ENCODE results near the gene TBC1D2B. TPM values are rescaled to one million over a fixed set of nuclear protein-coding genes. Genes with fewer than 3 reads are reported as not detected.

The TBC1D2B gene
- total RNA-seq, 1 donor from 2014 or later = 62.3 TPM

DNA sequence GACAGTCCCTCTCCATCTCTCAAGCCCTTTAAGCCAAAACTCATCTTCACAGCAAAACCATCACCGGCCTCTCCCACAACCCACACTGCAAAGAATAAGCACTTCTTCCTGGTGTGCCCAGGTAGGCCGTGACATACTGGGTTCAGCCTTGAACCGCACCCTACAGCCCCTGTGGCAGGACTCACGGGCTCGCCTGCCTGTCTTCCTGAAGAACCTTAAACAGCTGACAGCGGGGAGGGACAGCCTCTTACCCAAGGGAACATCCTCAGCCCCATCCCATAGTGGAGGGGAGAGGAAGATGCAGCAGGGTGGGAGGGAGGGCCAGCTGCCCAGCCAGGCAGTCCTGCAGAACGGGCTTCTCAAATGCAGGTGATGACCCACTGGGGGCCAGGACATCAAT, 40.2 kb downstream of the TBC1D2B start:
- Mint-ChIP-seq H3K9me3 (no peaks in the 10 kb centered on the region), H3K4me3 (peak overlapping the region; percentile 25), H3K27me3 (no peaks in the 10 kb centered on the region), H3K4me1 (peaks cover 84% of the 10 kb centered on the region), H3K27ac (peak overlapping the region; percentile 90), H3K36me3 (ENCODE audit: low read depth) (peaks cover 36% of the 10 kb centered on the region)
- DNase-seq = no peak
- intact Hi-C loops (cut with micrococcal nuclease) = no loop called here

DNA sequence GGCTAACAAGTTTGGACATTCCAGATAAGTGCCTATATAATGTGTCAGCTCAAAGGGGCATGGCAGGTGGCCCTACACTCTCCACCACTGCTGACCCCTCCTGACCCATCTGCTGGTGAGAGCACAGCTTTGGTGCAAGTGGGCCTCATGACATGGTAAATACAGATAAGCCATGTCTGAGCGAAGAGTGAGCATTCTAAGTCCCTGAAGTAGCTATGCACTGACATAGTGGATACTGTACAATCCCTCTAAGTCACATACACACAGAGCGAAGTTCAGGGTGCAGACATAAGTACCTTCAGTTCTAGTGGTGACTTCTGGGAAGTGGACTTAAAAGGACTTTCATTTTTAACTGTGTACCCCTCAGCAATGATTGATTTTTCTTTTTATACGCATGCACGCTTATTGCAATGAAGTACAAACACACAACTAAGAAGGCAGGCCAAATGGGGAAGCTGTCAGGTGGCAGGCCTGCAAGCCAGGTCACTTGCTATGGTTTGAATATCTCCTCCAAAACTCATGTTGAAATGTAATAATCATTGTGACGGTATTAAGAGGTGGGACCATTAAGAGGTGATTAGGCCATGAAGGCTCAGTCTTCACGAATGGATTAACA, 41.5 kb downstream of the TBC1D2B start:
- Mint-ChIP-seq H3K9me3 (no peaks in the 10 kb centered on the region), H3K27ac (peak overlapping the region; percentile 76), H3K4me3 (peak overlapping the region; percentile 75), H3K4me1 (peaks cover 82% of the 10 kb centered on the region), H3K36me3 (ENCODE audit: low read depth) (peaks cover 35% of the 10 kb centered on the region), H3K27me3 (no peaks in the 10 kb centered on the region)
- intact Hi-C loops (cut with micrococcal nuclease) = no loop called here
- DNase-seq = no peak

DNA sequence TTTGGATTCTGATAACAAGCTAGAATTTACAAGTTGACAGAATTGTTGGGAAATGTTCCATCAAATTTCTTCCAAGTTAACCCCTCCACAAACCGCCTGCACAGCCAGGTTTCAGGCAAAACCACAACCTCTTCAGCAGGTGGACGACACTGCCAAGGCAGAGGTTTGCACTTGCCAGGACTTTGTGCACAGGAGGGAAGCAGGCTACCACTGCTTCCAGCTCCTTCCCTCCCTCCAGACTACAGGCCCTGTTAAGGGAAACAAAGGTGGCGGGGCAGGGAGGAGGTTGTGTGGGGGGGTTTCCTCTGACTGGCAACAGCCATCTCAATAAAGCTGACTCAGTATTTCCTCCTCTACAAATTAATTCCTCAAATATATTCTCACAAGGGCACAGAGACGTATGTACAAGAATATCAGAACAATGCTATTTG, 42.2 kb downstream of the TBC1D2B start:
- Mint-ChIP-seq H3K4me3 (peak overlapping the region; percentile 75), H3K9me3 (no peaks in the 10 kb centered on the region), H3K27ac (peak overlapping the region; percentile 76), H3K36me3 (ENCODE audit: low read depth) (peaks cover 40% of the 10 kb centered on the region), H3K4me1 (peaks cover 79% of the 10 kb centered on the region), H3K27me3 (no peaks in the 10 kb centered on the region)
- intact Hi-C loops (cut with micrococcal nuclease) = no loop called here
- no peak for DNase-seq

DNA sequence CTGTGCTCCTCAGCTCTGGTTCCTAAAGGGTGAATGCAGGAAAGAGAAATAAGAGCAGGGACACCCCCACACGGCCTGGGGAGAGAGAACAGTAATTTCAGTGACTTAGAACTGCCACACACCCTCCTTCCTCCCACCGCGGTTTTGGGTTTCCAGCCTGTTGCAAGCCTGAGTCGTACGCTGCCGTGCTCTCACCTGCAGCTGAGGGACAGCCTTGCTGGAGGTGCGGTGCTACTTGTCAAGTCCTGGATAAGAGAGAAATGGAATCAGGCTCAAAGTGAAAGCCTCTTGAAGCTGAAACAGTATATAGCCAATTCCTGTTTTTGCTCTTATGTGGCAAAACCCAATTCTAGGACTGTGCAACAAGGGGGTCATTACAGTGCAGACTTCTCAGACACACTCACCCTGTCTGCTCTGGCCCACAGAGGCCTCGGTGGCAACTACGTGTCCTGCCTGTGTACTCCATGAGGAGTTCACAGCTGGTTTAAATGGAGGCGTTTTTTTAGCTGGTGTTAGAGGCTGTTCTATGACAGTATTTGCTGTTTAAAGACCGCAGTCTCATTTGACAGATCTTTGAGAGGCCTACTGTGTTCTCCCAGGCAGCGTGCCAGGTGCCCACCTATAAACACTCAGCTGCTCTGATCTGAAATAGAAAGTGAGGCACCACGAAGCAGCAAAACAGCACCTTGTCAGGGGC, 42.9 kb downstream of the TBC1D2B start:
- Mint-ChIP-seq H3K4me3 (peak overlapping the region; percentile 75), H3K27me3 (no peaks in the 10 kb centered on the region), H3K4me1 (peaks cover 72% of the 10 kb centered on the region), H3K9me3 (no peaks in the 10 kb centered on the region), H3K36me3 (ENCODE audit: low read depth) (peaks cover 33% of the 10 kb centered on the region), H3K27ac (peak overlapping the region; percentile 76)
- peak; percentile 92 for DNase-seq
- intact Hi-C loops (cut with micrococcal nuclease) = loop anchor here (1.0 kb wide), 2 partner anchors 15 to 34 kb away; no protein-coding TSS in a partner anchor

DNA sequence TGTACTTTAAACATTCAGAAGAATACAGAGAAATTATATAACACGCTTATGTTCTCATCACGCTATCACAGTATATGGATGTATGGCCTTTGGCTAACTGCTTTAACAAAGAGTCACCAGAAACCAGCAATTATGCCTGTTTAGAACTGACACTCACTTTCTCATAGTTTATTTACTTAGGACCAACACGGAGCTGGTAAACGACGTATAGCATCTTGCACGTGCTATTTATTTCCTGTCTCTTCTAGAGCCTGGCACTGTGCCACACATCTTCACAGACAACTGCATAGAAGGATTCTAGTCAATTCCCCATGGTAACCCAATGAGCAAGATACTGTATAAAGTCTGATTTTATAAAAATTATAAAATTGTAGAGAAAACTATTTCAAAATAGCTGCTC, 43.6 kb downstream of the TBC1D2B start:
- peaks cover 64% of the 10 kb centered on the region for H3K4me1 Mint-ChIP-seq
- no peaks in the 10 kb centered on the region for H3K9me3 Mint-ChIP-seq
- no peak for DNase-seq
- peaks cover 28% of the 10 kb centered on the region for H3K36me3 Mint-ChIP-seq (ENCODE audit: low read depth)
- intact Hi-C loops (cut with micrococcal nuclease) = loop anchor here (1.0 kb wide), 2 partner anchors 15 to 34 kb away; no protein-coding TSS in a partner anchor
- H3K27ac Mint-ChIP-seq = peak overlapping the region; percentile 31
- H3K27me3 Mint-ChIP-seq = no peaks in the 10 kb centered on the region
- peak overlapping the region; percentile 39 for H3K4me3 Mint-ChIP-seq

DNA sequence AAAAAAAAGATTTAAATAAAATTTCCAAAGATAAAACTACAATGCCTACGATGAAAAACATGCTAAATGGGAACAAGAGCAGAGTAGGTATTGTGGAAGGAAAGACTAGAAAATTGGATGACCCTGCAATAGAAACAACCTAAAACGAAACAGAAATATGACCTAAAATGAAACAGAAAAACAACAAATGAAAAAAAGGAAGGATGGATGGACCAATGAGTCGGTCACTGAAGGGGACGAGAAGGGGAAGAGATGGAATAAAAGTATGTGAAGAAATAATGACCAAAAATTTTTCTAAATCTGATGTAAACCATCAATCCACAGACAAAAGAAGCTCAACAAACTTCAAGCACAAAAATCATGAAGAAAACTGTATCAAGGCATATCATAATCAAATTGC, 44.8 kb downstream of the TBC1D2B start:
- no peaks in the 10 kb centered on the region for H3K9me3 Mint-ChIP-seq
- no peak for DNase-seq
- H3K4me3 Mint-ChIP-seq = peak overlapping the region; percentile 2
- H3K36me3 Mint-ChIP-seq (ENCODE audit: low read depth) = peaks cover 25% of the 10 kb centered on the region
- intact Hi-C loops (cut with micrococcal nuclease) = no loop called here
- peak overlapping the region; percentile 49 for H3K27ac Mint-ChIP-seq
- peaks cover 52% of the 10 kb centered on the region for H3K4me1 Mint-ChIP-seq
- no peaks in the 10 kb centered on the region for H3K27me3 Mint-ChIP-seq

DNA sequence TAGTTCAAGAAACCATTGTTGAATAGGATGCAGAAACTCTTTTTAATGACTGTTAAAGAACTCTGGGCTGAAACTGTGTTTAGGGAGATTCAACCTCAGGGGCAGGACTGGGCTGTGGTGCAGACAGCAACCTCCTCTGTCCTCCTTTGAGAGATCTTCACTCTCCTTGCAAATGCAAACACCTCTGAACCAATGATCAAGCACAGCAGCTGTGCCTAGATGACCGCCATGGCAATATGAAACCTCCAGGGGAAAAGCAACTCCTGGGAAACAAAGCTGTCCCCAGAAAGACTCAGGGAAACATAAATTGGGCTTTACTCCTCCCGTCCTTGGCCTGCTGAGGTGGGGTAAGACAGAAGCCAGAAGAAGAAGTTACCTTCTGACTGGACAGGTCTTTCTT, 52.6 kb downstream of the TBC1D2B start:
- H3K9me3 Mint-ChIP-seq = no peaks in the 10 kb centered on the region
- no peak for DNase-seq
- intact Hi-C loops (cut with micrococcal nuclease) = no loop called here
- no peaks in the 10 kb centered on the region for H3K27me3 Mint-ChIP-seq
- H3K4me3 Mint-ChIP-seq = no peak overlapping the region
- H3K36me3 Mint-ChIP-seq (ENCODE audit: low read depth) = peaks cover 62% of the 10 kb centered on the region
- peak overlapping the region; percentile 6 for H3K27ac Mint-ChIP-seq
- peaks cover 3% of the 10 kb centered on the region for H3K4me1 Mint-ChIP-seq

DNA sequence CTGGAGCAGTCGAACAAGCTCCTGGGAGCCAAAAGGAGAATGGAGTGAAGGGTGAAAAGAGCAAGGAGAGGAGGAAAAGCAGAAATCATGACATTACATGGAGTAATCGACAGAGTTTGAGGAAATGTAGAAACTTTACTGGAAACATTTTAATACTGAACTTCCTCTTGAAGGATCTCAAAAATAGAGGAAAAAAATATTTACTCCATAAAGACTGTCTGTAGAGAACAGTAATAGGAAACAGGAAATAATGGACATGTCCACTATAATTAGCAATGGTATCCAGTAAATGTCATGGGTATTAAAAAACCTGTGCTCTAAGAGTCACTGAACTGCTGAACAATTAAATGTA, 53.0 kb downstream of the TBC1D2B start:
- Mint-ChIP-seq H3K4me3 (no peak overlapping the region), H3K36me3 (ENCODE audit: low read depth) (peaks cover 64% of the 10 kb centered on the region), H3K27me3 (no peaks in the 10 kb centered on the region), H3K27ac (no peak overlapping the region), H3K9me3 (no peaks in the 10 kb centered on the region), H3K4me1 (peaks cover 5% of the 10 kb centered on the region)
- DNase-seq = no peak
- intact Hi-C loops (cut with micrococcal nuclease) = no loop called here

DNA sequence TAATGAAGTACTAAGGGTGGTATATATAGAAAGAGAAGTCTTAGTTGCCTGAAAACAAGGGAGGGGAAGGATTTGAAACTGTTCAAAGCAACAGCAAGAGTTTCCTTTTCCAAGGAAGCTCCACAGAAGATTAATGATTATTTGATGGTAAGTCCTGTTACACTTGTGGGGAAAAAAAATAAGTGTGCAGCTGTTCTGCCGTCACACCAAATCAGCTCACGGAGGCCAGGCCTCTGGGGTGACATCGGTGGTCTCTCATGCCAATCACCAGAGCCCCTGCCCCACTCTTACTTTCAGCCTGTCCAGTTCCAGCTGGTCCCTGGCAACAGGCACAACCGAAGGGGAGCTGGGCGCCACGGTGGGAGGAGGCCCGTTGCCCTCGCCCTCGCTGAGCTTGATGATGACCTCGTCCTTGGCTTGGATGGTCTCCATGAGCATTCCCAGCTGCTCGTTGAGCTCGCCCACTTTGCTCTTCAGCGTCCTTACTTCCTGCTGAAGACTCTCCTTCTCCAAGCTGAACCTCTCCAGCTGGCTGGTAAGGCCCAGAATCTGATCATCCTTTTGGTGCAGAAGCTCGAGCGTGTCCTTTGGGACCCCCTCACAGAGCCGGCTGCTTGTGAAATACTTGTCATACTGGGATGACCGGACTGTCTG, 53.5 kb downstream of the TBC1D2B start:
- Mint-ChIP-seq H3K36me3 (ENCODE audit: low read depth) (peaks cover 64% of the 10 kb centered on the region), H3K27ac (no peak overlapping the region), H3K9me3 (no peaks in the 10 kb centered on the region), H3K27me3 (no peaks in the 10 kb centered on the region), H3K4me3 (no peak overlapping the region), H3K4me1 (peaks cover 10% of the 10 kb centered on the region)
- no peak for DNase-seq
- intact Hi-C loops (cut with micrococcal nuclease) = no loop called here

DNA sequence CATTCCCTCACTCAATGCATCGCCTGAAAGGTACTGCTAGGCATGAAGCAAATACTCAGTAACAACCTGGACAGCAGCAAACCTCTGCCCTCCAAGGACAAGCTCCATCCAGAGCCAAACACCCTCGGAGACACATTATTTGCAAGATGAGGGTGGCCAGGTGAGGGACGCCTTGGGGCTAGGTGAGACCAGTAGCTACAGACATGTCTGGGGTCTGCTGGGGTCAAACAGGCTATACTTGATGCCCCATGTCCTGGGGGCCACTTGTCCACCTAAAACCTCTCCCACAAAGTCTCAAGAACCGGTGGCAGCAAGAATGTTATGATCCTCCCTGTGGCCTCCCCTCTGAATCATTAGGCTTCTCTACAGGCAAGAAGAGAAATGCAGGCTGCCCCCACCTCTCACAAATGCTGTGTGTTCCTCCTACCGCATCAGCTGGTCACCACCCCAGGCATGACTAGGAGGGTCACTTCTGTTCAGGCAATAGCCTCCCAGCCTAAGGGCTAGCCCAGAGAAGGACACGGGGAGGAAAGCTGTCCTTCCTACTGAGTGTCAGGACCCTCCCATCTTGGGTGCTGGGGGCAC, 54.3 kb downstream of the TBC1D2B start:
- Mint-ChIP-seq H3K27ac (no peak overlapping the region), H3K27me3 (no peaks in the 10 kb centered on the region), H3K4me1 (peaks cover 15% of the 10 kb centered on the region), H3K4me3 (no peak overlapping the region), H3K36me3 (ENCODE audit: low read depth) (peaks cover 63% of the 10 kb centered on the region), H3K9me3 (no peaks in the 10 kb centered on the region)
- intact Hi-C loops (cut with micrococcal nuclease) = no loop called here
- no peak for DNase-seq

DNA sequence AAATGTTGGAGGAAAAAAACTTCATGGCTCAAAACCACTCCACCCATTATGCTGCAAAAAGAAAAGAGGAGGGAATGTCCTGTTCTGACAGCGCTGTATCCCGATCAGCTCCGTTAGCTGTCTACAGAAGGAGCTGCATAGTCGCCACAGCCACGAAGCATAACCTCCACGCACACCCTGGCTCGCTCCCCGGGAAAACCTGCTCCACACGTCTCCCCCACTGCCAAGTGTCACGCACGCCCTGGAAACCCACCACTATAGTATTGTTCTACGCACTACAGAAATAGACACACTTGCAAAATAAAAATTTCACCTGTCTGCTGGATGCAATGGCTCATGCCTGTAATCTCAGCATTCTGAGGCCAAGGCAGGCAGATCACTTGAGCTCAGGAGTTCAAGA, 55.8 kb downstream of the TBC1D2B start:
- Mint-ChIP-seq H3K27me3 (no peaks in the 10 kb centered on the region), H3K4me3 (no peak overlapping the region), H3K36me3 (ENCODE audit: low read depth) (peaks cover 67% of the 10 kb centered on the region), H3K4me1 (peaks cover 24% of the 10 kb centered on the region), H3K27ac (no peak overlapping the region), H3K9me3 (no peaks in the 10 kb centered on the region)
- DNase-seq = no peak
- intact Hi-C loops (cut with micrococcal nuclease) = no loop called here

DNA sequence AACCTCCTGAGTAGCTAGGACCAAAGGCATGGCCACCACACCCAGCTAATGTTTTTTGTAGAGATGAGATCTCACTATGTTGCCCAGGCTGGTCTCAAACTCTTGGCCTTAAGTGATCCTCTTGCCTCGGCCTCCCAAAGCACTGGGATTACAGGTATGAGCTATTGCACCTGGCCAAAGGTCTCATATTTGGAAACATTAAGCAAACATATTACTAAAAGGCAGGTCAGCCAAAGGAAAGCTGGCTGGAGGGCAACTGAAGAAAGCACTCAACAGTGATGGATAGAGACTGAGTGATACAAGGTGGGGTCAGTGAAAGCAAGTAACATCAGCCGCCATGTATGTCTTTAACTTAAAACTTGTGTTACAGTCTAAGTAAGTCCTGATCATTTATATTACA, 57.5 kb downstream of the TBC1D2B start:
- Mint-ChIP-seq H3K36me3 (ENCODE audit: low read depth) (peaks cover 69% of the 10 kb centered on the region), H3K4me3 (no peak overlapping the region), H3K27me3 (no peaks in the 10 kb centered on the region), H3K27ac (no peak overlapping the region), H3K4me1 (peaks cover 25% of the 10 kb centered on the region), H3K9me3 (no peaks in the 10 kb centered on the region)
- intact Hi-C loops (cut with micrococcal nuclease) = no loop called here
- DNase-seq = no peak

DNA sequence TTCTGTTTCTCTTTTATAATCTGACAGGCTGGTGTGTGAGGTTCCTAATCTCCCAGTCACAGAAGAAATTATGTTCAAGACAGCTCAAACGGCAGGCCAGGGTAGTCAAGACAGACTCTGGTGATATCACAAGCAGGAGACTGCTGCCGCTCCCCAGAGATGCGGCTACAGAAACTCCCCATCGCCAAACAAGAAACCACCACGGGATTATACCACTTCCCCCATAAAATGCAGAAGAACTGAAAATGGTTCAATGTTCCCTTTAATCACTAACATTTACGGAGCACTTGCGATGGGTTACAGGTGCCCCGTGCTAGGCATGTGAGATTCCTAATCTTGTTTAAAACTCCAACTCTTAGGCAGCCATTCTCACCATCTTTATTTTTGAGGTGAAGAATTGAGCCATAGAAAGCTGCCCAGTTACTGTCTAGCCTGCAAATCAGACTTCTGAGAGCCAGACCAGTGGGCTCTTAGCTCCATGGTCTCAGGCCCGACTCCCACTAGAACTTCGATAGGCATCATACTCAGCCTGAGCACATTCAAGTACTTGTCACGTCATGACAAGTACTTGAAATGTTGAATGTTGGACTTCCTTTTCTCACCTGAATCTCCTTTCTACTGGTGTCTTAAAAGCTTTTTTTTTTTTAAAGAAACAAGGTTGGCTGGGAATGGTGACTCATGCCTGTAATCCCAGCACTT, 58.4 kb downstream of the TBC1D2B start:
- Mint-ChIP-seq H3K27me3 (no peaks in the 10 kb centered on the region), H3K4me1 (peaks cover 25% of the 10 kb centered on the region), H3K4me3 (peak overlapping the region; percentile 32)

More for the DNA sequence above, 58.4 kb downstream of the TBC1D2B start:
- H3K36me3 Mint-ChIP-seq (ENCODE audit: low read depth) = peaks cover 66% of the 10 kb centered on the region
- intact Hi-C loops (cut with micrococcal nuclease) = loop anchor here (5.0 kb wide), 1 partner anchor 83 kb away; no protein-coding TSS in a partner anchor
- H3K9me3 Mint-ChIP-seq = no peaks in the 10 kb centered on the region
- peak; percentile 78 for DNase-seq
- peak overlapping the region; percentile 30 for H3K27ac Mint-ChIP-seq

Data from activated CD4-positive, alpha-beta T cell treated with anti-CD3 and anti-CD28 coated beads, Interleukin-2, amount 10 ng/mL, durations not matched to agents 24 days and 14 days (primary cell).